SIG-M5 treated with dmso at 0.1 percent for 504 hours (cell line): ENCODE measurements around the gene CCT8.

Experiments
- DNase-seq: peaks from one replicate; lab custom pipeline; 2025; ENCODE audit not compliant: unreplicated experiment; lab: John Stamatoyannopoulos, UW

The CCT8 gene

GRCh38 chr21:29073222-29074006, at the start of gene CCT8:
TSS of gene CCT8 (minus strand) at chr21:29073648. CDS start at chr21:29073590, 58 bp downstream.
- peak; percentile 99 for DNase-seq

- DNase-seq: no peak
Observed at GRCh38 chr21:29121759-29122158, 48.3 kb upstream of the CCT8 start.

DNA sequence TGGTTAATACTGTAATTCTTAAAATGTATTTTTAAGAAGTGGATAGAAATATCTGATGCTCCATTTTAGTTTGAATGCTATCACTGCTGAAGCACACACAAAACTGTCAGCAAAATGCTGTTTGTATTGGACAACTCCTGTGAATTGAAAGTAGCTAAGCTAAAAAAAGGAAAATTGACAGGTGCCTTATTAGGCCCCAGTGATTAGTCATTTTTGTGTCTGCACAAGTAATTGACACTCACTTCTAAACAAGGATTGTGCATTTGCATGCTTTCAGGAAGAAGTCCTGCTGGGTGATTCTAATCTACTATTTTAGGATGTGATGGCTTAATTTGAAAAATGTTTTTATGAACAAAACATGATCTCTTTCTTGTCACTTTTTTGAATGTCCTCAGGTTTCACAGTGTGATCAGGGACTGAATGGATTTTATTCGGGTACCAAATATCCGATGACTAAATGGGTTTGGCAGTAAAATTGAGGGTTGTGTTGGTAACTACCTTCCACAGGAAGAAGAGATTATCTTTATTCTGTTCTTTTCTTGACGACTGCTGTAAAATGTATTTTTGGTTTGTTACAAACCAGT, 44.0 kb upstream of the CCT8 start:
- no peak for DNase-seq

- no peak for DNase-seq
Observed at GRCh38 chr21:29115899-29116298, 42.5 kb upstream of the CCT8 start.

DNA sequence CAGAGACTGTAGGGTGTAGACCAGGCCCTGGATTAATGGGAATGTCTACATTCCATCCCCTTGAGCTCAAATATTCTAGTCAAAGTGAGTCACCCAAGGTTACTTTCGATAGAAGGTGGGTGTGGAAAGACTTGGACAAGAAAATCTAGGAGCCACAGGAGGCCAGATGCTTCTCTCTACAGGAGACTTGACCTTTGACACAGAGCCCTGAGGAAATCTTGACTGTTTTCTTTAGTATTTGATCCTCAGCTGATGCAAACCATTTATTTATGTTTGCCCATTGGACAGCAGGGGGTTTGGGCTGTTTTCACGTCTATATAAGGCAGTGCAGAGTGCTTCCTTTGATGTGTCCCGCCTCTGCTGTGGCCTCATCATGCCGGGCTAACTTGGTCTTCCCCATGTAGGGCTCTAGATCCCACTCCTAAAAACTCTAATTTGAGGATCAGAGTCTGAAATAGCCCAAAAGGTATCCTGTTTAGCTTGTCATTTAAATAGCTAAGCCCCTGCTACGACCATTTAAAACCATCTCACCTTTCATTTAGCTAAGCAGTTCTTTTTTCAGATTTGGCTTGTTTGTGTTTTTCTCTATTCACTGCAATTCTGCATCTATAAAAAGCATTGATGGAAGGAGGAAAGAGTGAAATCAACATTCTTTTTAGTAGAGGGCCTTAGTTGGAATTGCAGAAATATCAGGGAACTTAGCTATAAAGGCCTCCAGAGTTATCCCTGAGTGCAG, 41.5 kb upstream of the CCT8 start:
- no peak for DNase-seq

DNA sequence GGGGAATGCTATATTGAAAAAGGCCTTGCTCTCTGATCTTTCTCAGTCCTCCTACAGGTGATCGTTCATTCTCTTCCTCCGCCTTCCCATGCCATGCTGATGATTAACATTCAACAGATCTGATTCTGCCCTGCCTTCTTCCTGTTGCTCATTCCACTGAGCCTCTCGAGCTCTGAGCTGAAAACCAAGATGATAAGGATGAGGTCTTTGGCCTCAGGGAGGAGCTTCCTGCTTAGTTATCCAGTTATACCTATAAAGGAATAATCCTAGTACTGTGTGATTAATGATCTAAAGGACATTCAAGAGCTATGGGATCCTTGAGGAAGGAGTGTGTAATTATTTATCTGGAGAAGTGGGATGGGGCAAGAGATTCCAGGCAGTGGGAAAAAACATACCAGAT, 31.8 kb upstream of the CCT8 start:
- DNase-seq: no peak

DNA sequence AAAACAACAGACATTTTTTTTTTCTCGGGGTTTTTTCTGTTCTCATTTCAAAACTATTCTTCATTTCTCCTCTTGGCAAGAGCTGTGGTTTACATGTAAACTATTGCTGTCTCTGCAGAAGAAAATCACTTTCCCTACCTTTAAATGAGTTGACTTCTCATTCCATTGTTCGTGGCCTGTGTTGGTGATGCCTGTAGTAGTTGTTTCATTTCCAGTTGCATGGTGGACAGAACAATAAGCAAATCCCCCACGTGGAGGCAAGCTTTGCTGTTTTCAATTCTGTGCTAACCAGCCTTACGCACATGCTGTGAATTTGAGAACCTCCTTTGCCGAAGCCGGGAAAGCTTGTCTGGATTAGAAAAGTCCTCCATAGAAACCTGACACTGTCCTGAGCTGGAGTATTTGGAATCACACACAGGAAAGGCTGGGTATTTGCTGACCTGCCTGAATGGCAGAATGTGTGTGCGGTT, 30.8 kb upstream of the CCT8 start:
- DNase-seq: no peak

DNA sequence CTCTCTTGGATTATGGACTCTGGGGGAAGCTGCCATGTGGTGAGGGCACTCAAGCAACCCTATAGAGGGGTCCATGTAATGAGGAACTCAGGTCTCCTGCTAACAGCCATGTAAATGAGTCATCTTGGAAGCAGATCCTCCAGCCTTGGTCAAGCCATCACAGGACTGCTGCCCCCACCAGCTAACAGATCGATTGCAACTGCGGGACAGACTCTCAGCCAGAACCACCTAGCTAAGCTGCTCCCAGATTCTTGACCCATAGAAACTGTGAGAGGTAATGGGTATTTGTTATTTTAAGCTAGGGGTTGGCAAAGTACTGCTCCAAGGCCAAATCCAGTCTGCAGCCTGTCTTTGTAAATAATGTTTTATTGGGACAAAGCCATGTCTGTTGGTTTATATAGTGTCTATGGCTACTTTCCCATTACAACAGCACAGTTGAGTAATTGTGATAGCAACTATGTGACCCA, 29.4 kb upstream of the CCT8 start:
- no peak for DNase-seq

- peak; percentile 73 for DNase-seq
Observed at GRCh38 chr21:29098156-29098555, 24.7 kb upstream of the CCT8 start.

DNA sequence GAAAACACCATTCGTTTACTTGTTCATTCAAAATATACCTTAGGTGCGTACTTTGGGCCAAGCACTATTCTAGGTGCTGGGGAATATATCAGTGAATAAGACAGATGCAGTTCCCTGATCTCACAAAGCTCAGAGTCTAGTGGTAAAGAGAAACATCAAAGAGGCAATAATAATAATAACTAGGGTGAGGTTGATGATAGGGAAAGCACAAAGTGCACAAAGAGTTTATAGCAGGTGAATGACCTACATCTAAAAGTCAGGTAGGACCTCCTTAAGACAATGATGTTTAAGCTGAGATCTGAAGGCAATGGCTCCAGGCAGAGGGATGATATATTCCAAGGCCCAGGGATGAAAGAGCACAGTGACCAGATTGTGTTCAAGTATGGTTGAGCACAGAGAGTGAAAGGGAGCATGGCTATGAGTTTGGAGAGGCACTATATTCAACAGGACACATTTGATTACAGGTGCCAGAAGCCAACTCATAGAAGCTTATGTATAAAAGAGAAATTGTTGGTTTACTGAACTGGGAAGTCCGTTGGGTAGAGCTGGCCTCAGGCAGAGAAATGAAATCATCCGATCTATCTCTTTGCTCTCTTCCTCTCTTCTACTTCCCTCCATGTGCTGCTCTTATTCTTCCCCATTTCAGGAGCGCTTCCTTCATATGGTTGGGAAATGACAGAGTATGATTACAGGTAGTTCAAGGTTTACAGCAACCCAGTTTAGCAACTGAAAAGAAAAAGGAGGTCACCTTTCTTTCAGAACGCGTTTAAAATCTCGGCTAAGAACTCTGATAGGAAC, 23.0 kb upstream of the CCT8 start:
- no peak for DNase-seq

- no peak for DNase-seq
Observed at GRCh38 chr21:29092102-29092959, 18.9 kb upstream of the CCT8 start.

DNA sequence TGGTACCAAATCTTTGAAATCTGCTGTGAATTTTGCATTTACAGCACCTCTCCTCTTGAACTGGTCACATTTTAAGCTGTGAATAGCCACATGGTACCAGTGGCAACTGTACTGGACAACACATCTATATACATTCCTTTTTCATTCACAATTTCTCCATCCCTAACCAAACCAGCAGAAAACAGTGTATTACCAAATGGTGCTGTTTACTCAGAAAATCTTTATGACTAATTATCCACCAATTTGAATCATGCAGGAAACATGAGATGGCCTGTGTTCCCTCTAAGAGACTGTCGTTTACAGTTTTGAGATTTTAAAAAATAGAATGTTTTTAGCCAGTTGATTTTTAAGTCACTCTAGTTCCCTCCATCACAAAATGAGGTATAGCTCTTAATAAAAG, 17.6 kb upstream of the CCT8 start:
- DNase-seq: no peak

DNA sequence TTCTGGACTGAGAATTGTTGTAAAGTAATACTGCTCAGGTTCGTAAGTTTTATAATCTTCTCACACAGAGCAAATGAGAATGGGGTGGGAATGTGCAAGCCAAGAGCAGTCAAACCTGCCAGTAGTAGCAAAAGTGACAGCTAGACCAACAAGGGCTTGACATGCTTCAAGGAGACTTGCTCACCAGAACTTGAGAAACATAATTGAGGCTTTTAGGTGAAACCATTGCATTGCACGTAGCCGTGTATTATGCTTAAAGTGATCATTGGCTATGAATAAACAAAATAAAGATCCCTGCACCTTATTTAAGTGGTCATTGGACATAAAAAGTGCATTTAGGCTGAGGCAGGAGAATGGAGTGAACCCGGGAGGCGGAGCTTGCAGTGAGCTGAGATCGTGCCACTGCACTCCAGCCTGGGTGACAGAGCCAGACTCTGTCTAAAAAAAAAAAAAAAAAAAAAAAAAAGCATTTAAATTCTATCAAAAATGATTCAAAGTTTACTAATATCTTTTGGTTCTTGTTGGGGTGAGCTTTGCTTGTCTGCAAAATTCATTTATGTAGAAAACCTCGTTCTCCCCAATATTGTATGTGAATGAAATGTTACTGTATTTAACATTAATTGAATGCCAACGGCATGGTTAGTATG, 11.8 kb upstream of the CCT8 start:
- no peak for DNase-seq

GRCh38 chr21:29084372-29084771, 10.9 kb upstream of the CCT8 start:
- DNase-seq: no peak

GRCh38 chr21:29083306-29083705, 9.9 kb upstream of the CCT8 start:
- DNase-seq: no peak

- DNase-seq: no peak
Observed at GRCh38 chr21:29082046-29082815, 8.8 kb upstream of the CCT8 start.

DNA sequence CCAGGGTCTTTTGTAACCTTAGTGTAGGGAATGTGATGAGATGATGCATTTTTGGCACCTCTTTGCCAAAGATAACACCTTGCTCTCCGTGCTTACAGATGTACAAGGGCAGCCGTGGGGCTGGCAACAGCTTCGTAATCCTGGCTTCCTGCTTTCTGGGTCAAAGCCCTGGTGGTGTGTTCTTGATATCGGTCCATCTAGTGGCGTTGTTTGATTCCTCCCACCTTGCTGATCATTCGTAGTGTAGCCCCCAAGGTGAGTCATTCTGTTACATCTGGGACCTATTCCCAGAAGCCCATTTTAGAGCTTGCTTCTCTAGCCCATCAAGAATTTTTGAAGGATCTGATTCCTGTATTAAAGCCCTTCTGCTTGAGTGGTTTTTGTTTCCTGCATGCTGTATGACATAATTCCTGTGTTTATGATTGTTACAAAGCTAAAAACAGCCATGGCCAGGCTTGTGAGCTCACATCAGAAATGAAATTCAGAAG, 7.0 kb upstream of the CCT8 start:
- DNase-seq: no peak

DNA sequence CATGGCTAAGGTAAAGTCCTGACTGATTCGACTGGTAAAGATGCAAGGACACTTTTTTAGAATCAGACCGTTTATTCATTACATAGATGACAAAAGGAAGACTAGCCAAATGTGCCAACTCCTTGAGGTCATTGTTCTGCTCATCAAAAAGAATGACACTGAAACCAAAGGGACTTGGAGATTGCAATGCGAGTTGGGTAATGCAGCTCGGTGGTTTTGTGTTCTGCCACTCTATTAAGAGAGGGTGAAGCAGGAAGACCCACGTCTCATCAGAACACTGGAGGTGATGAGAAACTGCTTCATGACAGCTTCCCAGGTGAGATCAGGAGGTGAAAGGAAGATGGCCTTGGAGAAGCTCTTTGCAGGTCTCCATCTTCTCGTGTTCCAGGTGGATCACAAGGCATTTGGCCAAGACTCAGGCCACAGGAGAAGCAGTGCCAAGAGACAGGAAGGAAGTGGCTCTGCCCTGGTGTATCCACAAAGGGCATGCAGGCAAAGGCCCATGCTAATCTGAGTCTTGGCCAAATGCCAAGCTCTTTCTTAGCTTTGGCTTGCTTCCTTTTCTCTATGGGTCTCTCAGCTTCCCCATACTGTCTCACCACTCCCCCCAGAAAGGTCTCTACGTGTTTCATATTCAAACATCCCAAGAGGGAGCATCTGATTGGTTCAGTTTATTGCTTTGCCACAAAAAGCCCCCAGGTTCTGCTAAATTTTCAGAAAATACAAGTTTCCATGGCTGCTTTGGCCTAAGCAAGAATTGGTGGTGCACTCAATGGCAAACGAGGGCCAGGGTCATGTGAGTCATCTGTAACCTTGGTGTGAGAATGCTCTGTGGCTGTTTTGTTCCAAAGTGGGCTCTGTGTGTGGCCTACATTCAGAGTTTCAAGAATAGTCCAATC, 5.7 kb upstream of the CCT8 start:
- DNase-seq: peak; percentile 76
